Thoracic aorta (tissue), 2 donors: ENCODE measurements around the gene MON1B. TPM values are rescaled to one million over a fixed set of nuclear protein-coding genes. Genes with fewer than 3 reads are reported as not detected.

Source experiments
- ATAC-seq: fragments of 150-250 bp; one replicate; pipeline ENCODE4 v1.8.0; 2017; ENCODE audit warnings: low read depth; ENCODE audit not compliant: insufficient number of reproducible peaks, low FRiP score
- DNase-seq: peaks from one replicate; pipeline ENCODE4 v3.0.0-alpha.2; 2020; ENCODE audit warnings: low spot score
- H3K27ac ChIP-seq, 2 donors: fragments of 200-600 bp; sonication (generic); 1 replicate in 1 of 2; 2 replicates in 1 of 2; pipeline ENCODE4 v1.5.1; 2016; ENCODE audit warnings: mild to moderate bottlenecking in 2 of 2, moderate library complexity in 2 of 2
- H3K27me3 ChIP-seq: fragments of 200-600 bp; sonication (generic); replicated peaks from 2 replicates; pipeline ENCODE4 v1.6.0; 2016; ENCODE audit warnings: mild to moderate bottlenecking; ENCODE audit not compliant: insufficient read depth
- H3K36me3 ChIP-seq: fragments of 200-600 bp; sonication (generic); one replicate; pipeline ENCODE4 v1.5.1; 2016
- H3K4me1 ChIP-seq, 2 donors: fragments of 200-600 bp; sonication (generic); 1 replicate in 1 of 2; 2 replicates in 1 of 2; pipeline versions ENCODE4 v1.5.1 to v1.6.0; 2016; ENCODE audit warnings: low read depth in 2 of 2, mild to moderate bottlenecking in 1 of 2; ENCODE audit not compliant: control insufficient read depth in 1 of 2
- H3K4me3 ChIP-seq: fragments of 200-600 bp; sonication (generic); 2 replicates; pipeline ENCODE4 v1.5.1; 2016; ENCODE audit warnings: mild to moderate bottlenecking
- H3K9me3 ChIP-seq: fragments of 200-600 bp; sonication (generic); 2 replicates; pipeline ENCODE4 v1.5.1; 2016
- CTCF ChIP-seq: fragments of 200-600 bp; sonication (generic); IDR thresholded peaks from one replicate; pipeline ENCODE4 v1.5.1; 2019; ENCODE audit warnings: antibody characterized with exemption
- total RNA-seq, 2 donors: library from RNA; depleted of rRNA; stranded (reverse); fragments of >200 nt; gene quantifications; one replicate each; pipeline versions ENCODE4 v1.1.0 to v1.2.3, GENCODE V29; 2016

Gene MON1B
- total RNA-seq, 2 donors from 2014 or later = 21.8 to 42.5 TPM

- Histone ChIP-seq H3K36me3 (peaks cover 40% of the 10 kb centered on the region), H3K9me3 (no peaks in the 10 kb centered on the region), H3K4me3 (no peak overlapping the region), H3K27ac (no peak overlapping the region), H3K4me1 (peaks cover 3 to 10% of the 10 kb centered on the region in 2 donors), H3K27me3 (no peaks in the 10 kb centered on the region)
- DNase-seq (no peak), ATAC-seq (no peak)
- TF ChIP-seq CTCF = no peak
These were observed 6.8 kb downstream of the MON1B start for GRCh38 chr16:77197747-77198146.

DNA sequence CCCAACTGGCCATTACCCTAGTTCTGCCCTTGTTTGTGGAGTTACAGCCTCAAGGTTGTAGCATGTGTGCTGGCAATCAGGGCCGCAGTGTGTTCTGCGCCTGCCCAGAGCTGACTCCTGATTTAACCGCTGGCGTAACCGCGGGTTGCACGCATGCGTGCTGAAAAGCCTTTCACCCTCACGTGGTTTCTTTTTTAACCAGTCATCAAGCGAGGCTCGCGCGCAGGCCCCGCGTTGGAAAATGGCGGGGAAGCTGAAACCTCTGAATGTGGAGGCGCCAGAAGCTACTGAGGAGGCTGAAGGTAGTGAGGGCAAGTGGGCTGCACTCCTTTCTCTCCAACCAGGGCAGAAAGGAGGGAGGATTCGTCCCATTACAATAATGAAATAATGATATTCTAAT, 8.2 kb downstream of the MON1B start, which contains the start of gene SYCE1L:
Gene SYCE1L (plus strand): TSS at position 198 of the 400 bp plus-strand sequence. CDS start 44 bp downstream, at position 242.
- Histone ChIP-seq H3K4me3 (no peak within 1 kb of the TSS), H3K9me3 (no peaks in the 10 kb centered on the region), H3K4me1 (no peaks in the 10 kb centered on the region), H3K27me3 (no peaks in the 10 kb centered on the region), H3K36me3 (peaks cover 38% of the 10 kb centered on the region), H3K27ac (no peak within 1 kb of the TSS)
- ATAC-seq (no peak), DNase-seq (no peak)
- TF ChIP-seq CTCF = no peak

DNA sequence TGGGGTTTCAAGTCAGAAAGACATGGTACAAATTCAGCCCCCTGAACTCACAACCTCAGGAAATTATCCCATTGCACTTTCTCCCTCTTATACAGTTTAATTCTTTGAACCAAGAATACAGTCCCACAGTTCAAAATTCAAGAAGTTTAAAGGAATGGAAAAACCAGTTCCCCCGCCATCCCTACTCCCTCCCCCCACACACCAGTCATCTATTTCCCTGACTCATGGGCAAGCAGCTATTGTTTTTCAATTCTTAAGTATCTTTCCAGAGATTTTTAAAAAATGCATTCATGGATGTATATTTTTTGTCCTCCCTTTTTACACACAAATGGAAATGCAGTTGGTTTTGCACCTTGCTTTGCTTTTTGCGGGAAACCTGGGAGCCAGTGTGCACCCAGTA, 15.5 kb downstream of the MON1B start:
- no peak for TF ChIP-seq CTCF
- H3K9me3 ChIP-seq = no peaks in the 10 kb centered on the region
- no peak for DNase-seq
- H3K27me3 ChIP-seq = no peaks in the 10 kb centered on the region
- H3K27ac ChIP-seq = no peak overlapping the region
- H3K4me3 ChIP-seq = no peak overlapping the region
- no peaks in the 10 kb centered on the region for H3K4me1 ChIP-seq
- no peak for ATAC-seq
- H3K36me3 ChIP-seq = no peaks in the 10 kb centered on the region

- DNase-seq (no peak), ATAC-seq (no peak)
- no peak overlapping the region for H3K4me3 ChIP-seq
- H3K9me3 ChIP-seq = no peaks in the 10 kb centered on the region
- TF ChIP-seq CTCF = no peak
- H3K36me3 ChIP-seq = no peaks in the 10 kb centered on the region
- no peak overlapping the region for H3K27ac ChIP-seq
- H3K27me3 ChIP-seq = no peaks in the 10 kb centered on the region
- peaks cover 1 to 2% of the 10 kb centered on the region in 2 donors for H3K4me1 ChIP-seq
These were observed 16.0 kb downstream of the MON1B start for GRCh38 chr16:77207030-77207429.

GRCh38 chr16:77208382-77208781, 17.4 kb downstream of the MON1B start:
- DNase-seq = no peak
- no peak for TF ChIP-seq CTCF
- Histone ChIP-seq H3K27me3 (no peaks in the 10 kb centered on the region), H3K9me3 (no peaks in the 10 kb centered on the region), H3K4me3 (no peak overlapping the region), H3K27ac (no peak overlapping the region), H3K36me3 (no peaks in the 10 kb centered on the region), H3K4me1 (peaks cover 2 to 5% of the 10 kb centered on the region in 2 donors)
- ATAC-seq = no peak
